ENCODE results near the gene CAMK1D.
"Not testable (repeated sequence)": the region's sequence is repeated elsewhere in the genome, so short reads cannot be mapped to it uniquely, and the experiment has no call there.

CAMK1D gene

DNA sequence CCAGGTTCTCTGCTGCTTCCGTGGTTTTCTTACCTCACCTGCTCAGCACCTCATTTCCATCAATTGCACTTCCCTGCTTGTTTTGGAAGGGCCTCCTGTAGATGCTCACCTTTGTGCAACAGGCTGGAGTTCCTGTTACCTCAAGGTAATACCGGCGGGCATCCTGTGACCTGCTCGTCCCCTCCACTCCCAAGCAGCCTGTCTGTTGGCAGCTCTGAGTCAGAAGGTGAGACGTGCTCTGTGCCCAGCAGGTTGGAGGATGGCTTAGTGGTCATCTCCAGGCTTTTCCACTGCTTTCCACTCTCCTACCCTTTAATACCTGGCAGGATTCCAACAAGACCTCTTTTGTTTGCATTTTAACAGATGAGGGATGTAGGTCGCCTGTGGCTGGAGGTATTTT, 86.0 kb downstream of the CAMK1D start:
- peaks cover 6 to 13% of the 10 kb centered on the region in 2 donors for H3K9me3 Mint-ChIP-seq
- peak overlapping the region in 1 of 2 donors; percentile 74 for H3K27ac Mint-ChIP-seq
- peaks cover 8% of the 10 kb centered on the region for H3K4me1 Mint-ChIP-seq
- no peaks in the 10 kb centered on the region for H3K27me3 Mint-ChIP-seq
- DNase-seq = no peak
- no peak for ATAC-seq
- H3K4me3 Mint-ChIP-seq = no peak overlapping the region

DNA sequence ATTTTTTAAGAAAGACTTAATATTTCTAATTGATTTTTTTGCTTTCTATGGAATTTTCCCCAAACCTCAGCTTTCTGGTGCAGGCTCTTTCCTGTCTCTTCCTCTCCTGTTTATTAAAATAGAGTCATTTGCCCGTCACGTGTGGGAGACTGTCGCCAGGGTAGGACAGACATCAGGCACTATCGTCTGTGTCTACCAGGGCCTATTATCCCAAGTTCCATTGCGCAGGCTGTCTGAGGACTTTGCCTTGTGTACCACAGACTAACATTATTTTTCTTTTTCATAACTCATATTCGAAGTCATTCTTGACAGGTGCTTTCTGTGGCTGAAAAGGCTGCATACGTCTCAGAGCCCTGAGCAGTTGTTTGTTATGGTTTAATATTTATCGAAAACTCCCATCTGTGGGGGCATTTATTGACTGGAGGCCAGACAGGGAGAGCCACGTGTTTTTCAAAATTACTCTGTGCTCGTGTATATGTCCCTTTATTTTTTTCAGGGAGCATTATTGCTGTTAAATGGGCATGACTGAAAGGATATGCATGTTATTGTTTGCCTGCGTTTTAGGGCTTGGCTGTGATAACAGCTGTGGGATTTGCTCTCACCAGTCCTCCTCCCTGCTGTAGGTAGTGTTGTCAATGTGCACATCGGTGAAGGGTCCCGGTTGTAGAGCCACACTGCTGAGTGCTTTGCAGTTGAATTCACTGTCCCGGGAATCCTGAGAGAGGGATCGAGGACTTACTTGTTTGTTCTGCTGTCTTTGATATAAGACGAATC, 89.8 kb downstream of the CAMK1D start:
- H3K27me3 Mint-ChIP-seq = no peaks in the 10 kb centered on the region
- ATAC-seq (no peak), DNase-seq (no peak)
- H3K9me3 Mint-ChIP-seq = peaks cover 12 to 13% of the 10 kb centered on the region in 2 donors
- H3K4me3 Mint-ChIP-seq = no peak overlapping the region
- H3K27ac Mint-ChIP-seq = no peak overlapping the region
- no peaks in the 10 kb centered on the region for H3K4me1 Mint-ChIP-seq

DNA sequence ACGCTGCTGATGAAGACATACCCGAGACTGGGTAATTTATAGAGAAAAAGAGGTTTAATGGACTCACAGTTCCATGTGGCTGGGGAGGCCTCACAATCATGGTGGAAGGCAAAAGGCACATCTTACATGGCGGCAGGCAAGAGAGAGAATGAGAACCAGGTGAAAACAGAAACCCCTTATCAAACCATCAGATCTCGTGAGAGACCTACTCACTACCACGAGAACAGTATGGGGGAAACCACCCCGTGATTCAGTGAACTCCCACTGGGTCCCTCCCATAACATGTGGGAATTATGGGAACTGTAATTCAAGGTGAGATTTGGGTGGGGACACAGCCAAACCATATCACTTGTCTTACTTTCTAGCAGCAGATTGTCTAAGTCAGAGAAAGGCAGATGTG, 90.4 kb downstream of the CAMK1D start:
- not testable (repeated sequence) for DNase-seq, H3K4me3 Mint-ChIP-seq, H3K27ac Mint-ChIP-seq, H3K4me1 Mint-ChIP-seq, ATAC-seq, H3K27me3 Mint-ChIP-seq
- H3K9me3 Mint-ChIP-seq = peaks cover 12 to 13% of the 10 kb centered on the region in 2 donors

DNA sequence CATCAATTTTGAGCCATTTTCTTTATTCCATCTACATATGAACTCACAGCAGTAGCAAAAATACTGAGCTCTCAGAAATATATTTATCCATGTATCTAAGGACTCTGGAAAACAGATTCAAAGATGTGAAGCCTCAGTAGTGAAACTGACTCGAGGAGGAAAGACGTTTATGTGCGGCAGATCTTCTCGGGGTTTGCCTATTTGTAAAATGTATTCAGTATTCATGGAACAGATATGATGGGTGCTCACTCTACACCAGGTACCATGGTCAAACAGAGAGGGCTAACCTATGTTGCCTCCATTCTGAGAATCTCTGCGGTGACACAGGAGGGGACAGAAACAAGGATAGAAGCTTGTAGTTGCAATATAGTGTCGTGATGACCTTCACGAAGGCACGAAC, 93.7 kb downstream of the CAMK1D start:
- peaks cover 29% of the 10 kb centered on the region for H3K4me1 Mint-ChIP-seq
- H3K27me3 Mint-ChIP-seq = no peaks in the 10 kb centered on the region
- ATAC-seq (no peak), DNase-seq (no peak)
- H3K27ac Mint-ChIP-seq = no peak overlapping the region
- peaks cover 13 to 18% of the 10 kb centered on the region in 2 donors for H3K9me3 Mint-ChIP-seq
- H3K4me3 Mint-ChIP-seq = no peak overlapping the region

DNA sequence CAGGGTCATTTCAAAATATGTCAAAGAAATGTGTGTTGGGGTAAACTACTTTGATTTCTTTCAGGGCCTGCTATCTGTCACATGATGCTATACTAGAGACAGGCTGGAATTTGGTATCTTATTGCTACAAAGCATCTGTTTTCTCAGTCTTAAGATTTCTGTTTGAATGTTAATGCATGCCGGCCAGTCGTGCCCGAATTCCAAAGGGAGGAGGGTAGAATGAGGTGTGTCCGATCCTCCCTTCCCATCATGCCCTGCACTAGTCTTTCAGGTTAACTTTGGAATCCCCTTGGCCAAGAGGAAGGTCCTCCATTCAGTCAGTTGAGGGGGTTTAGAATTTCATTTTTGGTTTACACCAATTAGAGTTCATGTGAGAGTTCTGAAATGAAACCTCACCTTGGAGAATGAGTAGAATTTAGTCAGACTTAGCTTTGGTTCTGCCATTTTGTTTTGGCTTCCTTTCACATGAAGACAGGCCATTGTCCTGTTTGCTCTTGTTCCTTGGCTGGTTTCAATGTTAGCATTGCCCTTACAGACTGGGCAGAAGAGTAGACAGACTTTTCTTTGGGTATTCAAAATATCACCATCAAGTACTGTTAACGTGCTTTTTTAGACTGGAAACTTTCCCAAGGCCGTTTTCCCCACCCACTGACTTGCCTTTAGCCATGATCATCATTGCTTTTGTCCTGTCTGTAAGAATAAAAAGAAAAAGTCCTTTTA, 95.8 kb downstream of the CAMK1D start:
- ATAC-seq = no peak
- H3K4me1 Mint-ChIP-seq = peaks cover 47% of the 10 kb centered on the region
- no peak overlapping the region for H3K27ac Mint-ChIP-seq
- DNase-seq = no peak
- H3K27me3 Mint-ChIP-seq = no peaks in the 10 kb centered on the region
- H3K4me3 Mint-ChIP-seq = no peak overlapping the region
- peaks cover 0 to 12% of the 10 kb centered on the region in 2 donors for H3K9me3 Mint-ChIP-seq

DNA sequence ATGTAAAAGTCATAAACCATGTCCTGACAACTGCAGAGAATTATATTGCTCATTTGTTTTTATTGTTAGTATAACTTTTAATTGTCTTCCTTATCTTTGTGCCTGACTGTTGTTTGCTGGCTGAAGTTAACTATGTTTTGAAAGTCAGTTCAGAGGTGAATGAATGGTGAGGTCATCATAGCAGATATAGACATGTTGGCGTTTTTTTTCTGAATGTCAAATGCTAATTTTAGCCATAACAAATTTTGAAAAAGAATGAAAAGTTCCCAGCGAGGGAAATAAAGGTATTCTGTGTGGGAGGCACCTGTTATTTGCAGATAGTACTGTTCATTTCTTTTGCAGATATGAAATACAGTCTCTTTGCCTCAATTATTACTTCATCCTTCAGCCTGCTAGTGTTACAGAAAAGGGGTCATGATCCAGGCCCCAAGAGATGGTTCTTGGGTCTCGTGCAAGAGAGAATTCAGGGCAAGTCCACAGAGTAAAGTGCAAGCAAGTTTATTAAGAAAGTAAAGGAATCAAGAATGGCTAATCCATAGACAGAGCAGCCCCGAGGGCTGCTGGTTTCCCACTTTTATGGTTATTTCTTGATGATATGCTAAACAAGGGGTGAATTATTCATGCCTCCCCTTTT, 96.5 kb downstream of the CAMK1D start:
- DNase-seq (no peak), ATAC-seq (no peak)
- no peak overlapping the region for H3K27ac Mint-ChIP-seq
- no peak overlapping the region for H3K4me3 Mint-ChIP-seq
- no peaks in the 10 kb centered on the region for H3K27me3 Mint-ChIP-seq
- peaks cover 54% of the 10 kb centered on the region for H3K4me1 Mint-ChIP-seq
- H3K9me3 Mint-ChIP-seq = peaks cover 0 to 12% of the 10 kb centered on the region in 2 donors

DNA sequence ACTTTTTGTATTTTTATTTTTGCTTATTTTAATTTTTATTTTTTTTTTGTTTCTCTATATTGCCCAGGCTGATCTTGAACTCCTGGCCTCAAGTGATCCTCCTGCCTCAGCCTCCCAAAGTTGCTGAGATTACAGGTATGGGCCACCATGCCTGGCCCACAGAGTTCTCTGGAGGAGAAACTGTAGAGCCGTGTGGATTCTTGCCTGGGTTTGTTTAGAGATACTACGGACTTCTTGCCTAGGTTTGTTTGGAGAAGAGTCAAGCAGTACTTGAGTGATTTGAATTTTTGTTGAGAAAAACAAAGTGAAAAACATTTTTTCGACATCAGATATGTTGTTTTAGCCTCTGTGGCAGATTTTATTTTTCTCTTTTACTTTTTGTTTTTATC, 99.0 kb downstream of the CAMK1D start:
- peak overlapping the region; percentile 94 to 98 for H3K27ac Mint-ChIP-seq
- H3K4me3 Mint-ChIP-seq = peak overlapping the region; percentile 74 to 75
- ATAC-seq = no peak
- DNase-seq = no peak
- peaks cover 62% of the 10 kb centered on the region for H3K4me1 Mint-ChIP-seq
- H3K9me3 Mint-ChIP-seq = peaks cover 0 to 6% of the 10 kb centered on the region in 2 donors
- H3K27me3 Mint-ChIP-seq = no peaks in the 10 kb centered on the region

DNA sequence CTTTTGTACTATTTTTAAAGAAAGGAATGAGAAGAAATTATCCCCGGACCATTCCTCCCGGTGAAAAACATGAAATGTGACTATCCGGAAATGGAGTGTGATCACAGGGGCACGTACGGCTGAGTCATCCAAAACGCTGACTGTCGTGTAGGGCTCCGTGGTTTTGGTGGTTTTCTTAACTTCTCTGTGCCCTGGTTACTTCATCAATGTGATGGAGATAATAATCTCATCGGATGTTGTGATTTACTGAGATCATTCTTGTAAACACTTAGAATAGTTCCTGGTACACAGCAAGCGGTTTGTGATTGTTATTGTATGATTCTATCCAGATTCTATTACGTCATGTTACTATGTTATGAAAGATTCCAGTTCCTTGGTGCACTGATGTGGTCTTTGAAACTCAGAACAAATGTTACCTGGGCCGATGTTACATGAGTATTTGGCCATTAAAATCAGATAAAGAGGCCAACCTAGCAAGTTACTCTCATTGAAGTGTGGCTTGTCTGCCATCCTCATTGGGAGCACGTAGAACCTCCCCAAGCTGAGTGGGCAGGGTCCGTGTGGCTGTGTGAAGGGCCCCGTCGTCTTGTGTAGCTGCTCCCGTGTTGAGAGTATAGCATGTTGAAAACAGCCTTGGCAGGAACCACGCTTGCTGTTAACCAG, 99.5 kb downstream of the CAMK1D start:
- Mint-ChIP-seq H3K27ac (peak overlapping the region; percentile 94 to 98), H3K27me3 (no peaks in the 10 kb centered on the region), H3K9me3 (peaks cover 0 to 5% of the 10 kb centered on the region in 2 donors), H3K4me1 (peaks cover 62% of the 10 kb centered on the region), H3K4me3 (peak overlapping the region; percentile 74 to 75)
- peak; percentile 64 to 82 for DNase-seq
- ATAC-seq = peak; percentile 96

DNA sequence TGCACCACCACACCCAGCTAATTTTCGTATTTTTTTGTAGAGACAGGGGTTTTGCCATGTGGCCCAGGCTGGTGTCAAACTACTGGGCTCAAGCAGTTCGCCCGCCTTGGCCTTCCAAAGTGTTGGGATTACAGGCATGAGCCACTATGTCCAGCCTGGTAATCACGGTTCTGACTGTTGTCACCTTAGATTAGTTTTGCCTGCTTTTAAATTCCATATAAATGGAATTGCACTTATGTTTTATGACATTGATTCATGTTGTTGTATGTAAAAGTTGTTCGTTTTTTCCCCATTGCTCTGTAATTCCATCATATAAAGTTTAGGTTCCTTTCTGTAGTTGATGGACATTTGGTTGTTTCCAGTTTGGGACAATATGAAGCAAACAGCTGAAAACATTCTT, 106.0 kb downstream of the CAMK1D start:
- no peaks in the 10 kb centered on the region for H3K9me3 Mint-ChIP-seq
- no peak for DNase-seq
- H3K4me3 Mint-ChIP-seq = no peak overlapping the region
- ATAC-seq = no peak
- no peak overlapping the region for H3K27ac Mint-ChIP-seq
- no peaks in the 10 kb centered on the region for H3K27me3 Mint-ChIP-seq
- H3K4me1 Mint-ChIP-seq = peaks cover 22% of the 10 kb centered on the region

DNA sequence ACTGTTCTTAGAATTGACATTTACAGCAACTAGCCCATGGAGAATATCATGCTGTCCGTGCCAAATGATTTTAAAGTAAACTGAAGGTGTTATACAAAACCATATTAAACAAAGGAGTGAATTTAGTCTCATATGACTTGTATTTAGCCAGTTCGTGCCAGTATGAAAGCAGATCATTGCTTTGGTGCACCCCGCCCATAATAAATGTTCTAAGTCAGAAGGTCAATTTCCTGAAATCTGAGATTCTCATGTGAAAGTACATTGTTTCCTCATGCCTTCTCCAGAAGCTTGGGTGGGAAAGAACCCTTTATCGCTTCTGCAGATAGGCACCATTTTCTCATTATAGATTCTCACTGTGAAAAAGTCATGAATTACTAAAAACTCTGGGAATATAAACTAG, 106.4 kb downstream of the CAMK1D start:
- H3K27ac Mint-ChIP-seq = no peak overlapping the region
- H3K4me1 Mint-ChIP-seq = peaks cover 18% of the 10 kb centered on the region
- DNase-seq = no peak
- no peak for ATAC-seq
- H3K4me3 Mint-ChIP-seq = no peak overlapping the region
- H3K9me3 Mint-ChIP-seq = no peaks in the 10 kb centered on the region
- no peaks in the 10 kb centered on the region for H3K27me3 Mint-ChIP-seq

DNA sequence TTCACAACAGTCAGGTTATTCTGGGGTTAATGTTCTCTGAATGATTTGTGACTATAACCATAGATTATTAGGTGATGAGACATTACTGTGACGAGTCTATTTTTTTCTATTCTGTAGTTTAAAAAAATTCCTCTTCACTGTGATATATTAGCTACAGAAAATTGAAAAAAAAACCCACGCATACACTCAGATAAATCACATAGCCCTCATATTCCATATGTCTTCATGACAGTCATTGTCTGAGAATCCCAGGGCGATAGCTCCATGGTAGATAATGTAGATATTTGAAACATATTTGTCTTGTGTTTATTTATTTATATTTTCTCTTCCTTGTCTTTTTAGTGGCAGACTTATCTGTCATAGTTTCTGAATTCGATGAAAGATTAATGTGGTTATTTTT, 110.0 kb downstream of the CAMK1D start:
- Mint-ChIP-seq H3K27ac (no peak overlapping the region), H3K4me3 (no peak overlapping the region), H3K9me3 (peaks cover 0 to 8% of the 10 kb centered on the region in 2 donors), H3K27me3 (no peaks in the 10 kb centered on the region), H3K4me1 (peaks cover 27% of the 10 kb centered on the region)
- ATAC-seq (no peak), DNase-seq (no peak)

DNA sequence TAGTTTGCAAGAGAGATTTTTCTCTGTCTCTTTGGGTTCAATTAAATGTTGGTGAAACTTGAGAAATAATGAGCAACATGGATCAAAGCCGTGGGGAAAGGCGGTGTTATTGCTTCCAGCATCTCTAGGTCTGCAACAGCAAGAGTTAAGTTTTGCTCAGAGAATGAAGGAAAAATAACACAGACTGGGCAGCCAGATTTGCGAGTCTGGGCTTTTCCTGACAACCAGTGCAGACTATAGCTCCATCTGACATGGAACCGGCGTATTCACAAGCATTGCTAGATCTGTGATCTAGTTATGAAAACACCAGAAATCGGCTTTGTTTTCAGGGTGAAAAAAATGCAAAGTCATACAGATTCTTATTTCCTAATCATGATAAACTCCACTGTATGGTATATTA, 110.4 kb downstream of the CAMK1D start:
- Mint-ChIP-seq H3K27ac (no peak overlapping the region), H3K9me3 (peaks cover 0 to 8% of the 10 kb centered on the region in 2 donors), H3K4me3 (no peak overlapping the region), H3K27me3 (no peaks in the 10 kb centered on the region), H3K4me1 (peaks cover 29% of the 10 kb centered on the region)
- no peak for DNase-seq
- ATAC-seq = no peak

DNA sequence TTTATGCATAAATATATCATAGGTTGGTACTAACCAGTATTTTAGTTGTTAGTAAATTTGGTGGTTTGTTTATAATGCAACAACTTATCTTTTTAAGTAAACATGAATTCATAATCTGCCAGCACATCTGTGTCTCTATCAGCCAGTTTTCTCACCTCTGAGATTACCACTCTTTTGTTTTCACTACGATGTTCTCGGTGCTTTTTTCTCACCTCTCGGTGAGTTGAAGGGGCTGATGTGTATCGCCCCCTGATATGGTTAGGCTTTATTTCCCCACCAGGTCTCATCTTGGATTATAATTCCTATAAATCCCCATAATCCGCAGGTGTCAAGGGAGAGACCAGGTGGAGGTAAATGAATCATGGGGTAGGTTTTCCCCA, 114.1 kb downstream of the CAMK1D start:
- Mint-ChIP-seq H3K9me3 (peaks cover 0 to 8% of the 10 kb centered on the region in 2 donors), H3K4me1 (peaks cover 40% of the 10 kb centered on the region), H3K27me3 (no peaks in the 10 kb centered on the region), H3K4me3 (no peak overlapping the region), H3K27ac (no peak overlapping the region)
- DNase-seq (no peak), ATAC-seq (no peak)

DNA sequence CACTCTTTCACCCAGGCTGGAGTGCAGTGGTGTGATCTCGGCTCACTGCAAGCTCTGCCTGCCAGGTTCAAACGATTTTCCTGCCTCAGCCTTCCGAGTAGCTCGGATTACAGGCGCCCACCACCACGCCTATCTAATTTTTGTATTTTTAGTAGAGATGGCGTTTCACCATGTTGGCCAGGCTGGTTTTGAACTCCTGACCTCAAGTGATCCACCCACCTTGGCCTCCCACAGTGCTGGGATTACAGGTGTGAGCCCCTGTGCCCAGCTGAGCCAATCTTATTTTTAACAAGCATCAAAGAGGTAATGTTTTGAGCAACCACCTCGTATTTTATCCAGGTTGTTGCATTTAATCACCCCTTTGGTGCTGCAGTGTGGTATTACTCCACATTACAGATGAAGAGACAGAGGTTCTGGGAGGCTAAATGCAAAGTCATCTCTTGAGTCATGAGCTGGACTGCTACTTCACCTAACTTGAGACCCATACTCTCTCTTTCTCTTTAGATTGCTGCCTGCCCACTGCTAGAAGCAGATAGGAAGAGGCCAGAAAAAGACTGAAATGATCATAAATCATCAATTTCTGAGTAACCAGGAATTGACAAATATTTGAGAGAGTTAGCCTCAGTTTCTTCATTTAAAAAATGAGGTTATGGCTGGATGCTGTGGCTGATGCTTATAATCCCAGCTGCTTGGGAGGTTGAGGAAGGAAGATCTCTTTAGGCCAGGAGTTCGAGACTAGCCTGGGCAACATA, 116.2 kb downstream of the CAMK1D start:
- Mint-ChIP-seq H3K27me3 (no peaks in the 10 kb centered on the region), H3K4me1 (peaks cover 45% of the 10 kb centered on the region), H3K27ac (peak overlapping the region in 1 of 2 donors; percentile 20), H3K4me3 (no peak overlapping the region), H3K9me3 (peaks cover 0 to 8% of the 10 kb centered on the region in 2 donors)
- peak; percentile 50 for ATAC-seq
- DNase-seq = no peak

DNA sequence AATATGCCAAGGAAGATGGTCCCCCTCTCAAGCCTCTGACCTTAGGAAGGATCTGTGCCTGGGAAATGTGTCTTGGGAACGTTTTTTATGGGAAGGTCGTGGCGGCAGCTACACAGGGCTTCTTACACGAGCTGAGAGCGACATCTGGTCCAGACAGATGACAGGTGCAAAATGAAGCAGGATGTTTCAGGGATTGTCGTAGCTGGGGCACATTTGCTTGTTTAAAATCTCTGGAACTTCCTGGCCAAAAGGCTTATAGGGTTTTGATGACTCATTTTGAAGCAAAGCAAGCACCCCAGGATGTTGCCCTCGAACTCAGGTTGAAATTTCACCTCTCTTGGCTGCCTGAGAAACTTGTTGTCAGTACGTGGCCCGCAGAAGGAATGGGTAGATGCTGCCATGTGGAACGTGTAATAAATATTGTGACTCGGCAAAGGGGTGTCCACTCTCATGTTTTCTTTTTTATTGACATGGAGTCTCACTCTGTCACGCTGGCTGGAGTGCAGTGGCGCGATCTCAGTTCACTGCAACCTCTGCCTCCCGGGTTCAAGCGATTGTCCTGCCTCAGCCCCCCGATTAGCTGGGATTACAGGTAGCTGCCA, 117.5 kb downstream of the CAMK1D start:
- Mint-ChIP-seq H3K27me3 (no peaks in the 10 kb centered on the region), H3K9me3 (peaks cover 0 to 8% of the 10 kb centered on the region in 2 donors), H3K4me1 (peaks cover 45% of the 10 kb centered on the region), H3K4me3 (no peak overlapping the region), H3K27ac (peak overlapping the region in 1 of 2 donors; percentile 42)
- ATAC-seq (peak; percentile 31), DNase-seq (no peak)
